ENCODE measurements around the gene CRACR2B.

CRACR2B gene
- total RNA-seq = 0.04 to 0.58 (median 0.05) reads per million in 3 experiments

- no peak for DNase-seq
These were observed at the start of gene CRACR2B for GRCh38 chr11:827897-828192. Gene CRACR2B (plus strand): TSS chr11:827919. CDS start chr11:828608, 689 bp downstream.

DNA sequence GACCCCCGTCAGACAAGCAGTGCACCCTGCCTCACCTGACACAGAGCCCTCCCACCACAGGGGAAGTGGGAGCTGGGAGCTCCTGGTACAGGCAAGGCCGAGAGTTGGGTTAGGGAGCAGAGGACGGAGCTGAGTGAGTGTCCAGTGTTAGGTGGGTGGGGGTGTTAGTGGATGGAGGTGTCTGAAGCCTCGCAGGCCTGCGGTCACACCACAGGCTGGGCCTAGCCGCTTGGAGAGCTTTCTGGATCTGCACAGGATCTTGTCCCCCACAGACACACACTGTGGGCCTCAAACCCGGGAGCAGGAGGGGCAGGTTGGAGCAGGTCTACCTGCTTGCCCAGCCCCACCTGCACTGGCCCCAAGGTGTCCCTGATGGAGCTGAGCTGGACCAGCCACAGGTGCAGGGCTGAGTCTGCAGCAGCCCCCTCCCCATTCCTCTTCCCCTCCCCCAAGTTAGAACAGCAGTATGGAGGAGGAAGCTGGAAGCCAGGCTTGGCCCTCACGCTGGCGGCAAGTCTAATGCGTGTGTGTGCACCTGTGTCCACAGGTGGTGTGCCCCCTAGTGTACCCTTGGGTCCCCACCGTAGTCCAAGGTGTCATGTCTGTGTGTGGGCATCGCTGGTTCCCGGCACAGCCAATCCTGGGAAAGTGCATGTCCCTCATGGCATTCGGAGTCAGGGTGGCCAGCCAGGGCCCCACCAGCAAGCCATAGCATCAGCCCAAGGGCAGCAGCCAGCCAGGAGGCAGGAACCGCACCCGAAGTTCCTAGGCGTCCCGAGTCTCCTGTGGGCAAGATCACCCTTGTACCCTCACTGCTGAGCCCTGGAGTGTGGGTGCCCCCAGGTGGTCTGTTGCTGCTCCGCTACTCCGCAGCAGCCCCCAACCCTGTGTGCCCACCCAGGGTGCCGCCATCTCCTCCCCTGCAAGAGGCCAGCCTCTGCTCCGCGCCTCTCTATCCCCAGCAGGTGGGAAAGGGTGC is 48.5 kb upstream of the CRACR2B start:
- no peak for DNase-seq

GRCh38 chr11:779955-780532 is 47.7 kb upstream of the CRACR2B start:
- DNase-seq = no peak

DNA sequence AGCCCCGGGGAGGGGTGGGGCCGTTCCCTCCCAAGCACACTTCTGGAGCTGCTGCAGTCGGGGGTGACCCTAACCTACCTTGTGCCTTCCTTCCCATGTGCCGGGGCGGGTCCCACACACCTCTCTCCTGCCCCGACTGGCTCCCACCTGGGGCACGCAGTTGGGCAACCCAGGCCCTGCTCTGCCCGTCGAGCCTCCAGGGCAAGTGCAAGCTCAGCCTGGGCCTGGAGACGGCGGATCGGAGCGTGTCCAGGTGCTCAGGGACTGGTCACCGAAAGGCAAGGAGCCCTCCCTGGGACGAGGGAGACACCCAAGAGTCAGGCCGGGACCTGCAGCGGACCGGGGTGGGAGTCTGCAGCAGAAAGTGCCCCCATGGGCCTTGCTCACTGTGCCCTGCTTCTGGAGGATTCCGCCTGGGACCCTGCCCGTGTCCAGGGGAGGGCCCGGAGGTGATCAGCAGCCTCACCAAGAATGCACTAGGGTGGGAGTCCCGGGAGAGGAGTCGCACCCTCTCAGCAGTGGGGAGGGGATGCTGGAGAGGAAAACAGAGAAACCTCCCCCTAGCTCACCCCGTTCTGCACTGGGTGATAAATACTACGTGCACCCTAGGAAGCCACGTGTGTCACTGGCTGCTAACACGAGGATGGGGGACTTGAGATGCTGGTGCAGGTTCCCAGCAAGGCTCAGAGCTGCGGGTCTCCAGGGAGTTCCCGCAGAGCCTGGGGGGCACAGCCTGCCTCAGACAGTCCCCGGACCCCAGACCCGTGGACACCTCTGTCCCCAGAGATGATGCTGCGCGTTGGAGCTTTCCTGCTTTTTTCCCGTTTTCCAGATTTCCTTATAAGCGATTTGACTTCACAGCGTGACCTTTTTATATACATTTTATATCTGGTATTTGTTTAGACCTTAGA is 45.2 kb upstream of the CRACR2B start:
- no peak for DNase-seq

DNA sequence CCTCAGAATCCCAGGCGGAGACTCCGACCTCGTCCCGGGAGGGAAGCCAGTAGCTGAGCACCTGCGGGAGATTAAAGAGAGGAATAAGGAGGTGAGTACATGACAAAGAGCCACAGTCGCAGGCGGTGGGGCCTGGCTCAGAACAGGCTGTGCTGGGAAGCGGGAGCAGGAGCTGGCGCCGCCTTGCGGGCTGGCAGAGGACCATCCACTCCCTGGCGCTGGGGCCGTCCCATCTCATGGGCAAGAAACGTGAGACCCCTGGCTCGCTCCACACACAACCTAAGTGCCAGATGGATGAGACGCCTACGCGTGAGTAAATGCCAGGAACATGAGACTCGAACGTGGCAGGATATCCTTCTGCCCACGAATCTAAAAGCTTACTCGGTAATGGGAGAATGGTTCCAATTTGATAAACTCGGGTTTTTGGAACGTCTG is 44.1 kb upstream of the CRACR2B start:
- no peak for DNase-seq

DNA sequence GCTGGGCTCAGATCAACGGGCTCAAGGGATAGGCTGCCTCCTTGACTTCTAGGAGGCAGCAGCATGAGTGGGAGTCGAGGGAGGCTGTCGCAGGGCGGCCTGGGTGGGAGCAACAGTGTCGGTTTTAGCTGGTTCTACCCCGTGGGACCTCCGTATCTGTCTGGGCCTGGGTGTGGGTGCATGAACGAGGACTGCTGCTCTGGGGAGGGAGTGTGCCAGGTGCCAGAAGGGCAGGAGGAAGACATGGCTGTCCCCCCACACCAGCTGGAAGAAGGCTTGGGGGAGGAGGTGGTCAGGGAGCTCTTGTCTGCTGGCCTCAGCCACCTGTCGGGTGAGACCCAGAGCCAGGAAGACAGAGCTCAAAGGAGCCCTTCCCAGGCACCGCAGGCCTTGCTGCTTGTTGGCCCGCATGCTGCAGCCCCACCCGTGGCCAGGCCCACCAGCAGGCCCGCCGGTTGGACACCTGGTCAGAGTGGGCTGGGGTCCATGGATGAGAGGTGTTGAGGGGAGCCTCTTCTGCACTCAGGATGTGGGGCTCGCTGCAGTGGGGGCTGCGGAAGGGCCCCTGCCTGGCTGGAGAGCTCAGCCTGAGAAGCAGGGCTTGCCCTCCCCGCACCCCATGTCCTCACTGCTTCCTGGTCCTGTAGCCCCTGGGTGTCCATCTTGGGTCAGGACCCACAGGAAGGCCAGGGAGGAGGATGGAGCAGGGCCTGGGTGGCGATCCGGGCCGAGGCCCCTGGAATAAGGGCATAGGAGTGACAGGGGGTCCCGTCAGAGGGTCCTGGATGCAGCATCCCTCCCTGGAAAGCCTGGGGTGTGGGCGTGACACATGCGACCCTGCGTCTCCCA is 41.3 kb upstream of the CRACR2B start:
- no peak for DNase-seq

GRCh38 chr11:787084-787675 is 40.5 kb upstream of the CRACR2B start:
- DNase-seq = no peak

DNA sequence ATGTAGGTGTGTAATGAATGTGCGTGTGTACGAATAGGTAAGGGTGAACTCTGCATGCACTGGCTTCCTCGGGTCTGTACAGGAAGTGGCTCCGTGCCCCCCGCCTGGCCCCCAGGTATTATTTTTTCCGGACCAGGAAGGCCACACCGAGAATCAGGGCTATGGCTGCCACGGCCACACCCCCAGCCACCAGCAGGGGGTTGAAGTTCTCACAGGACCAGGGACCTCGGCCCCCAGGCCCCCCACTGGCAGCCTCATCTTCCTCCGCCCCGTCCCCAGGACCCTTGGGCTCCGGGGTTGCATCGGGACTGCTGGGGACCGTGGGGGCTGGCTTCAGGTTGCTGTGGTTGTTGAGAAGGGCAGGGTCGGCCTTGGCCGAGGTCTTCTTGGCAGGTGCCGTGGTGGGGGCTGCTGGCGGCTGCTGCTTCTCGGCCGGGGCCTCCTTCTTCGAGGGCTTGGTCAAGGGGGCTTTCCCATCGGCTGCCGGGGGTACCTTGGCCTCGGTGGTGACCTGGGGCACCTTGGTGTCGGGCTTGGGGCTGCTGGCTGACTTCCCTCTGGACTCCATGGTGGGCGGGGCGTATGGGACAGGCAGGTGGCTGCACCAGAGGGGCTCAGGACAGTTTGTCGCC is 39.6 kb upstream of the CRACR2B start:
- no peak for DNase-seq

- no peak for DNase-seq
These were observed 38.5 kb upstream of the CRACR2B start for GRCh38 chr11:788953-789940.

DNA sequence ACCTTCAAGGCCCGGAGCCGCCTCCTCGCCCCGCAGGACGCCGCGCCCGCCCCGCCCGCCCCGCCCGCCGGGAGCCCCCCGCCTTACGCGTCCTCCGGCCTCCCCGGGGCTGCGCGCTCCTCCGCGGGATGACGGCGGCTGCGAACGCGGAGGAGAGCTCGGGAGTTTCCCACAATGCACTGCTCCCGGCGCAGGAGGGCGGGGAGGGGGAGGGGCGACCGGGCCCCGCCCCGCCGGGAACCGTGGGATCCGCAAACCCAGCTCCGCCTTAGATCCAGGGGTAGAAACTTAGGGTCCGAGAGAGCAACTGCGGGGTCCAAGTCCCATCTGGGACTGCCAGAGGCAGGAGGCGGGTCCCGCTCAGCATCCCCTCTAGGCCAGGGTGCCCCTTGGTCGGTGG is 37.8 kb upstream of the CRACR2B start, which contains the start of gene CEND1:
Gene CEND1 (minus strand): TSS at position 148 of the 400 bp plus-strand sequence. CDS start 1,514 bp downstream, outside the sequence.
- DNase-seq = no peak

GRCh38 chr11:790721-791564 is 36.8 kb upstream of the CRACR2B start:
- DNase-seq = no peak

- DNase-seq = no peak
These were observed 35.8 kb upstream of the CRACR2B start for GRCh38 chr11:791658-792534.

GRCh38 chr11:792535-792821 is 35.2 kb upstream of the CRACR2B start:
- no peak for DNase-seq

GRCh38 chr11:792873-793272 is 34.8 kb upstream of the CRACR2B start:
- no peak for DNase-seq

DNA sequence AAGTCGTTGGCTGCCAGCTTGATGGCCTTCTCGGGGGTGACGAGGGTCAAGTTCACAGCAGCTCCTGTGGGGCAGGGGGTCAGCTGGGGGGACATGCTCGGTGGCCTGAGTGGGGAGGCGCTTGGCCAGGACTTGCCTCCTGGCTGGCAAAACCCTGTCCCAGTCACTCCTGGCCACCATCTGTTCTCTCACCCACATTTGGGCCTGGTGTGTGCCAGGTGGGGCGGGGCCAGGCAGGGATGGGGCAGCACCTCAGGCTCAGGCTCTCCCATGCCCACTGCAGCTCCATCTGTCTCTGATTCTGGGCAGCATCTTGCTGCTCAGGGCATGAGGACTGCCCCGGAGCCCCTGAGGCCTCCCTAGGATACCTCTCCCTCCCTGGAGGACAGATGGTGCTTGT is 34.2 kb upstream of the CRACR2B start:
- no peak for DNase-seq

DNA sequence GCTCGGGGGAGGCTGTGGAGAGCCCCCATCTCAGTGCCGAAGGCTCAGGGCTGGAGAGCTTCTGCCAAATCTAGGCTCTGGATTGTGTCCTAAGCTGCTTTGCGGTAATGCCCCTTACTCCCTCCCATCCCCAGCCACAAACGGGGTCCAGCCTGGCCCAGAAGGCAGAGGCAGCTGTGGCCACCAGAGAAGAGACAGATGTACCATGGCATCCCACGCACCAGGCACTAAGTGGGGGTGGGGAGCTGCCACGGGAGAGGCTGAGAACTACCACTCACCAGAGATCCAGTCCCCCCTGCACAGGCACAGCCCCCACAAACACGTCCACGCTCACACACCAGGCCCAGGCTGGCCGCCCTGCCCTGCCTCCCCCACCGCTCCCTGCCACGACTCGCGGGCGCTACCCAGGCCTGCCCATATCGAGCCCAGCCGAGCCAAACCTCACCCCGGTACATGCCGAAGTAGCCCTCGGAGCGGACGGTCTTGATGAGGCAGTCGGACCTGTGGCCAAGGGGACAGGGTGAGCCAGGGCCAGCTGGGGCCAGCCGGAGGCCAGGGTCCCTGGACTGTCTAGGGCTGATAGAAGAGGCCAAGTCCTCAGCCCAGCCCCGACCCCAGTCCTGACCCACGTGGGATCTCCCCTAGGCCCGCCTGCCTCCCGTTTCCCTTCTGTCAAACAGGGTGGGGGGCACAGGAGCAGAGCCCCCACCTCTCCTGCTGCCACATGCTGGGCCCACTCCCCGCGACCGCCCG is 33.5 kb upstream of the CRACR2B start:
- DNase-seq = no peak

Data from central memory CD4-positive, alpha-beta T cell (primary cell).